ENCODE data around the gene STIM1.
A peak's percentile ranks its signal among the peaks of the same experiment; 100 is the strongest.

STIM1 gene

DNA sequence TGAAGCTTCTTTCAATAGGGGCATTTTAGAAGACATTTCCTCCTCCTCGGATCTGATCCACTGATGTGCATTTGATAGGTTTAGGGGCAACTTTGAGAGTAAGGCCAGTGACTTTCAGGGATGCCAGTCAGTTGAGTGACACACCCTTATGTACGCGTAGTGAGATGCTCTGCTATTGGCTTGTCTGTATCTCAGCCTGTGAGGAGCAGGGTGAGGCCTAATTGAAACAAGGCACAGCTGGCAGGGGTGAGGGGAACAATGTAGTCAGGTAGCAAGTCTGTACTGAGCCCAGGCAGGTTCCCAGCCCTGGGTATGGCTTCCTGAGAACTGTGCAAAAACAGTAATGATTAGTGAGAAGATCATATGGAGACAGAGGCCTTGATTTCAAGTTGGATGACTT, 61.5 kb downstream of the STIM1 start:
- DNase-seq (ENCODE audit: low read depth) = no peak

GRCh38 chr11:3920148-3920852, 64.8 kb downstream of the STIM1 start:
- DNase-seq (ENCODE audit: low read depth) = peak; percentile 83

DNA sequence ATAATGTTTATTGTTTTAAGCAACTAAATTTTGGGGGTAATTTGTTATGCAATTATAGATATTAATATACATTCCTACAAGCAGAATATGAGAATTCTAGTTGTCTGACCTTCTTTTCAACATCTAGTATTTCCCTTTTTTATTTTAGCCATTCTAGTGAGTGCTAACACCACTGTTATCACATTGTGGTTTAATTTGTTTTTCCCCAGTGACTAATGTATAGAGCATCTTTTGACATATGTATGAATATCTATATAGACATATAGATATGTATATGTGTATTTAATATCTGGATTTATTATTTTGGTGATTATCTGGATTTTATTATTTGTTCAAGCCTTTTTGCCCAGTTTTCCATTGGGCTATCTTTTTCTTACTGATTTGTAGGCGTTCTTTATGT, 66.6 kb downstream of the STIM1 start:
- no peak for DNase-seq (ENCODE audit: low read depth)

- no peak for DNase-seq (ENCODE audit: low read depth)
These were observed 70.0 kb downstream of the STIM1 start for GRCh38 chr11:3925513-3925912.

DNA sequence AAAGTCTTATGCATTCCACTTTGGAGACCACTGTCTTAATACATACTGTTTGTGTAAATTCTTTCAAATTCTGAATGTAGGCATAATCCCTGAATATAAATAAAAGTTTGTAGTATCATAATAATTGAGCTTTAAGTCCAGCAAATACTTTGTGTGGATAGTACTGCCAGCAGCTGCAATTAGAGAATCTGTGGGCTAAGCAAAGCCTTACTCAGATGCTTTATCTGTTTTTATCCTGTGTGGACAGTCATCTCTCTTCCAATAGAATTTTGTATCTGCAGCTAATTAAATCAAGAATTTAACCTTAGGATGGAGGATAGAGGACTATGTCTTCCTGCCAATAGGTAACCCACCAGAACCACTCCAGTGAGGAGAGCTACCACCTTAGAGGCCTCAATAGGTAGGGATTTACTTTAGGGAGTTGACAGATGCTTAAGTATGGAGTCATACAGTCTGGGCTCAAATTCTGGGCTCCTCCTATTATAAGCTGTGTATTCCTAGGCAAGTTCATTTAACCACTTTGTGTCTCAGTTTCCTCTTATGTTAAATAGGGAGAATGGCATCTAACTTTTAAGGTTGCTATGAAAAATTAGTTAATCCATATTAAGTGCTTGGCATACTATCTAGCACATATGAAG, 71.1 kb downstream of the STIM1 start:
- no peak for DNase-seq (ENCODE audit: low read depth)

DNA sequence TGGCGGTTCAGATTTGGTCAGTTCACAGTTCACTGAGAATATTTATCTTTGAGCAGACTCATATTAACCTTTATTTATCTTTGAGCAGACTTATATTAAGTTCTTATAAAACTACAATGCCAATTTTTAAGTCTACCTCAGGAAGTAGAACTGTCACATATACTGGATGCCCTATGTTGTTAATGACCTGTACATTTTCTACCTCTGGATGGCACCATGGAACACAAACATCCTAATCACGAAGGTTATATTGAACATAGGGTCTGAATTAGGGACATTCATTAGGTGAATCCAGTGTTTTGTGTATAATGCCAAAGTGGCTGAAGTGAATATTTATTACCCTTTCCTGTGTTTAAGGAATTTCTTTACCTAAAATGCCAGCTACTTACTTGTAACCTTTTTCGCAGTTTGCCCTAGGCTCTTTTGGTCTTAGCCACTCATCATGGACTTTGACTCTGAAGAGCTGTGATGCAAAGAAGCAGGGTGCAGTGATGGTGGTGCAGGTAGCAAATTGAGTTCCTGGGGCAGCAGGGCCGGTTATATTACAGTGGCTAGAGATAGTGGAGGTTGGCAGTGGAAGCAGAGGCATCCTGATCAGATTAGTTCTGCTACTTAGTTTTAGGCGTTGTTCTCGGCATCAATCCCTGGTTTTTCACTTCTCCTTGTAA, 71.8 kb downstream of the STIM1 start:
- no peak for DNase-seq (ENCODE audit: low read depth)

DNA sequence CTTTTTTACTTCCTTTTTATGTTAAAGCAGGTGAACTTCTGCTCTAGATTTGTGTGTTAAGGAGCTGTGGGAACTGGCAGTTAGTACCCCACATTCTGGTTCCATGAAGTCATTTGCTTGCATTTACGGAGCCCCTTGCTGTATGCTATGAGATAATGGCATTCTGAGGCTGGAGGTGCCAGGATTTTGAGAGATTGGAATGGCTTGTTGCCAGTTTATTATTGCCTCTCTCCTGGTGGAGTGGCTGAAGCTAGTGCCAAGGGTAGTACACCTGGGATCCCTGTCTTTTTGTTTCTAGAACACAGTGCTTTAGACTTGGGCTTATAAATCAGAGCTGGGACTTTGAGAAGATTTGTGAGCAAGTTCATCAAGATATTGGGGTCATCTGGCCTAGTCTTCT, 73.8 kb downstream of the STIM1 start:
- DNase-seq (ENCODE audit: low read depth) = no peak

- DNase-seq (ENCODE audit: low read depth) = no peak
These were observed 74.2 kb downstream of the STIM1 start for GRCh38 chr11:3929649-3930048.

DNA sequence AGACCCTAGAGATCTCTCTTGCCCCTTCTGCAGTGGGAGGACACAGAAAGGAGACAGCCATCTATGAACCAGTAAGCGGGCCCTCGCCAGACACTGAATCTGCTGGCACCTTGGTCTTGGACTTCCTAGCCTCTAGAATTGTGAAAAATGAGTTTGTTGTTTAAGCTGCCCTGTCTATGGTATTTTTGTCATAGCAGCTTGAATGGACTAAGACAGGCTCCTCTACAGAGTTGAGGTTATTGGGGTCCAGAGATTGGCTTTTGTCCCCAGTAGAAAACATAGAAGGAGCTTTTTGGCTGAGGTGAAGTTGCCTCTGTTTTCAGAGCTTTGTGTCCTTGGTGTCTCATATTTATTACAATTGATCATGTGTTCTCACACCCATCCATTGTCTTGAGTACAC, 77.2 kb downstream of the STIM1 start:
- DNase-seq (ENCODE audit: low read depth) = no peak

GRCh38 chr11:3933165-3933628, 77.7 kb downstream of the STIM1 start:
- no peak for DNase-seq (ENCODE audit: low read depth)

- no peak for DNase-seq (ENCODE audit: low read depth)
These were observed 79.2 kb downstream of the STIM1 start for GRCh38 chr11:3934658-3935057.

- DNase-seq (ENCODE audit: low read depth) = peak; percentile 27
These were observed 81.1 kb downstream of the STIM1 start for GRCh38 chr11:3936517-3936916.

GRCh38 chr11:3939211-3939610, 83.7 kb downstream of the STIM1 start:
- peak; percentile 82 for DNase-seq (ENCODE audit: low read depth)

GRCh38 chr11:3939651-3940190, 84.3 kb downstream of the STIM1 start:
- DNase-seq (ENCODE audit: low read depth) = peak; percentile 52

DNA sequence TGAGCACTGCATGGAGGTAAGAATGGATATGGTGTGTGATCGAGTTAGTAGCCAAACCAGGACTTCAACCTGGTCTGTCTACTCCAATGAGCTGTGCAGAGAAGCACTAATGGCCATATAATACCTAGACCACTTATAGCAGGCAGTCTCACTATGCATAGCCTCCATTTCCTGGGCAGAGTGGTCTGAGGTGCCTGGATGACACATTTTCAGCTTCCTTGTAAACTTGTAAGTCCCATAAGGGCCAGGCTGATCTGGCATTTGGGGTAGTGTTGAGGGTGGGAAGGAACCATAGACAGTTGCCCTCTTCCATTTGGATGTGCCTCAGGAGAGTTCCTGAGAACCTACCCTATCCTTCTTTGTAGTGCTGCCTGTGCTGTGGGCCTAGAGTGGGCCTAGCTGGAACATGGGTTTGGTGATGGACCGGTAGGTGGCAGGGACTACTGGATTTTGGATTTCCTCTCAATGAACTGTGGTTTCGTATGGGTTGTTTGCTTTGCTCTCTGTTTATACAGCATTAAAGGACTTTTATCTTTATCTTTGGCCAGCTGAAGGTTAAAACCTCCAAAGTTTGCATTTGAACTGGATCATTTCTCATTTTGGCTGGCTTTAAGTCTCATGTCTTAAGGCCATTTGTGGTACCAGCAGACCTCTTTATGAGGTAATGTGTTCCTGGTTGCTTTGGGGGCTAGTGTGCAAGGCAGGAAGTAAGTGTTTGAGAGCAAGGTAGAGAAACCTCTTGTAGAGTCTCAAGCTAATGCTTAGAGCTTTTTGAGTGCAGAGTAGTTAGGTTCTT, 86.9 kb downstream of the STIM1 start:
- no peak for DNase-seq (ENCODE audit: low read depth)

- DNase-seq (ENCODE audit: low read depth) = peak; percentile 27
These were observed 87.6 kb downstream of the STIM1 start for GRCh38 chr11:3942956-3943497.

DNA sequence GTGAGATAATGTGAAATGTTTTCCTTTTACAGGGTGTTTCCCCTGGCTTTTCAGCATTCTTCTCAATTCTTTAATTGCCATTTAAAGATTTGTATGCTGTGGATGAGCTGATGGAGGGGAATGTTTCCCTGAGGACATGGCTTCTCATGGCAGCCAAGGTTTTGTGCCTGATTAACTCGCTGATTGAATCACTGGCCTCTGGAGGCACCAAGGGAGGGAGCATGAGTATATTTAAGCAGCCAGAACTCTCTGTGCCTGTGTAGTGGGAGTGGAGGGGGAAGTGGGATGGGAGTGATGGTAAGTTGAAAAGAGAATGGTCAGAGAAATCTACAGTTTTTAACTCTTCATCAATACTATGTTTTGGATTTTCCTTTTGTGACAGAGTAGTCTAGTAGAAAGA, 88.7 kb downstream of the STIM1 start:
- DNase-seq (ENCODE audit: low read depth) = peak; percentile 65

DNA sequence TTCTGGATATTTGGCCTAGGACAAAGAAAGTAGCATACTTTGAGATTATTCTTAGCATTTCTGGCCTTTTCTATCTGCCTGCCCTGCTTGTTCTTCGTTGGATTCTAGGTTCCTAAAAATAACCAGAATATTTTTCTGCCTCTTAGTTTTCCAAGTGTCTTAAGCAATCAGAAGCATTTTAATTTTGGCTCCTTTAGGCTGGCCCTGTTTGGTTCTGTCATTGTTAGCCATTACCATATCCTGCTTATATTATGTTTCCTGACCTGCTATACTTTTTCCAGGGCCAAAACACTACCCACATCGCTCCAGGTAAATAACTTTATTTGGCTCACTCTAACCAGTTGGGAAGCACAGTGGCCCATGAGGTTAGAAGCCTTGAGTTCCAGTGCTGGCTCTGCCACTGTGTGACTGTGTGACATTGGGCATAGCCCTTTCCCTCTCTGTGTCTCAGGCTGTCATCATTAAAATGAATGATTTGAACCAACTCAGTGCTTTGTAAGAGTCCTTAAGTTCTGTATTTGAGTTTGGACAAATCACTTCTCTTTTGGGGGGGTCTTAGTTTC, 91.1 kb downstream of the STIM1 start:
- DNase-seq (ENCODE audit: low read depth) = no peak

DNA sequence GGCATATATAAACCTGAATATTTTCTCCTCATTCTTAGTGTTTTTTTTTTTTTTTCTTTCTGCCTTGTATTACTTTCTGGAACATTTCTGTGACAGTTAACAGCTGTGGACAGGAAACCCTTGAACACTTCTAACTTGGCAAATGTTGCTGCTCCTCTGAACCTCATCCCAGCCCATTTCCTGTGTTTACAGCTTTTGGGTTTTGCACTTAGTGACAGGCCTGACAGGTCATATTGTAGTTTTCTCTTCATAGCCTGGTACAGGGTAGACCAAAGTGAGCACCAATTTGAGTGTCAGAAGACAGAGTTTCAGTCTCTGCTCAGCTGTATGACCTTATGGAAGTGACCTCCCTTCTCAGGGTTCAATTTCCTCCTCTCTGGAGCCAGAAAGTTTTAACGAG, 91.6 kb downstream of the STIM1 start:
- DNase-seq (ENCODE audit: low read depth) = peak; percentile 57

DNA sequence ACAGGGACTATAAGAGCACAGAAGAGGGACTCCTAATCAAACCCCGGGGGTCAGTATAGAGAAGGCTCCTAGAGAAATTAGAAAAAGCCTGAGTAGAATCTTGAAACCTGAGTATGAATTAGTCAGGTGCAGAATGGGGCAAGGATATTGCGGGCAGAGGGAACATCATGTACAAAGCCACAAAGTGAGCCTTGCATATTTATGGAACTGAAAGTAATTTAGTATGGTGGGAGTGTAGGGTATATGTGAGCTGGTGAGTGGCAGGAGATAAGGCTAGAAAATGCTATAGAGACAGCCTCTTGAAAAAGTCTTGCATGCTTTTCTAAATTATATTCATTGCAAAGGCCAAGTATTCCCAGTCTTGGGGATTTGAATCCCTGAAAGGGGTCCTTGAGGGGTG, 93.7 kb downstream of the STIM1 start:
- no peak for DNase-seq (ENCODE audit: low read depth)

DNA sequence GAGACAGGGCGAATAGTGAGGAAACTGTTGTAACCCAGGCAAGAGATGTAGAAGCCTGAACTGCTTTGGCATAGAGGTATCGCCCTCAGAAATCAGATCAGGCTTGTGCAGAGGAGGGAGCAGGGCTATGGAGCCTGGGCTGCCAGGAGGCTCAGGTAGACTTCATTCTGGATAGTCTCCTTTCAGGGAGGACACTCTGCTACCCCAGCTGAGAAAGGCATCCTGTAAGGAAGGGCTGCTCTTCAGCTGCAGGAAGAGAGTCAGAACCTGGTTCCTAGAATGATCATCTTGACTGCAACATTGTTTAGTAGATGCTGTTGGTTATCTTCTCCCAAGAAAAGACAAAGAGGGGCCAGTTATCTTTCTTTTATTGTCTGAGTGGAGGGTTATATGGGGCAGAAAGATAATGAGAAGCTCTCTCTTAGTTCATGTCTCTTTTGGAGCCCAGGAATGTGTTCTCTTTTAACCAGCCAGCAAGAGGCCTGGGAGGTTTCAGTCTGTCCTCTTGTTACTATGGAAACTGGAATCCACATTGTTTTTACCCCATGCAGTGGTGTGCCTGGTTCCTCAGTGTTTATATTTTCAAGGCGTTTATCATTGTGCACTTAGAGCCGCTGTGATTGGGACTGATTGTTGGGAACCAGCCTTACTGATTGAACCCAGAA, 95.7 kb downstream of the STIM1 start:
- peak; percentile 75 for DNase-seq (ENCODE audit: low read depth)

Measured in fibroblast of gingiva (primary cell).